GM13976 (cell line): ENCODE data around the gene YTHDC2.
"Not testable (repeated sequence)": the region's sequence is repeated elsewhere in the genome, so short reads cannot be mapped to it uniquely, and the experiment has no call there.

Source experiments
- DNase-seq: peaks from one replicate; pipeline ENCODE4 v3.0.0; 2012; ENCODE audit warnings: low spot score
- in situ Hi-C: fragments of 300-500 bp; cut with MboI; formaldehyde crosslinking; loops from one replicate; pipeline ENCODE4 v1.12.0; 2022; ENCODE audit warnings: low sequenced_read_pairs, mixed read lengths, inconsistent platforms; ENCODE audit not compliant: unreplicated experiment
- TF ChIP-seq, protein P1 (sequence below): IDR thresholded peaks from 2 replicates; pipeline ENCODE4 v1.5.1; 2012; ENCODE audit warnings: borderline replicate concordance, mild to moderate bottlenecking; ENCODE audit not compliant: insufficient read depth; ENCODE audit errors: extremely low read depth, missing control alignments, control extremely low read depth

The YTHDC2 gene

DNA sequence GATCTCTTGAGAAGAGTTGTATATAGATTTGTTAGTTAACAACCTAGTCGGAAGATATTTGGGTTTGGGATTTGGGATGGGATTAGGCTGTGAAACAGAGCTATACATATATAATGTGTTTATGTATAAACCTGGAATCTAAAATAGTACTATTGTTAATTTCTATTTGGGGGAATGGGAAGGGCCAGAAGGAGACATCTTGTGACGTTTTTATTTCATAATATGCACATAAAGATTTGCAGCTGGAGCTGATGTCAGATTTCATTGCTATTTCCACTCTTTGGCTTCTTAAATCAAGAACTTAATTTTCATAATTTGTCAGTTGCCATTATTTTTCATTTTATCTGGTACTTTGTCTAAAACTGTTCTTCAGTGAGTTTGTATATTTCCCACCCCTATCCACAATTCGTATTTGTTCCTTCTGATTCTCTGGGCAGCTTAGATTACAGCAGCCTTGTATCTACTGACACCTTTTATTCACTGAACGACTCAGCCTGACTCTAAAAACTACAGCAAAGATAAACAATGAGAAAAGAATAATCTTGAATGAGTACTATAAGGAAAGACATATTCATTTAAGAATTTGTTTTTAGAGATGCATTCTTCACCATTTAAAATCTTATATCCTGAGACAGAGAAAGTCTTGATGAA, 86.9 kb downstream of the YTHDC2 start:
- TF ChIP-seq, protein P1, sequence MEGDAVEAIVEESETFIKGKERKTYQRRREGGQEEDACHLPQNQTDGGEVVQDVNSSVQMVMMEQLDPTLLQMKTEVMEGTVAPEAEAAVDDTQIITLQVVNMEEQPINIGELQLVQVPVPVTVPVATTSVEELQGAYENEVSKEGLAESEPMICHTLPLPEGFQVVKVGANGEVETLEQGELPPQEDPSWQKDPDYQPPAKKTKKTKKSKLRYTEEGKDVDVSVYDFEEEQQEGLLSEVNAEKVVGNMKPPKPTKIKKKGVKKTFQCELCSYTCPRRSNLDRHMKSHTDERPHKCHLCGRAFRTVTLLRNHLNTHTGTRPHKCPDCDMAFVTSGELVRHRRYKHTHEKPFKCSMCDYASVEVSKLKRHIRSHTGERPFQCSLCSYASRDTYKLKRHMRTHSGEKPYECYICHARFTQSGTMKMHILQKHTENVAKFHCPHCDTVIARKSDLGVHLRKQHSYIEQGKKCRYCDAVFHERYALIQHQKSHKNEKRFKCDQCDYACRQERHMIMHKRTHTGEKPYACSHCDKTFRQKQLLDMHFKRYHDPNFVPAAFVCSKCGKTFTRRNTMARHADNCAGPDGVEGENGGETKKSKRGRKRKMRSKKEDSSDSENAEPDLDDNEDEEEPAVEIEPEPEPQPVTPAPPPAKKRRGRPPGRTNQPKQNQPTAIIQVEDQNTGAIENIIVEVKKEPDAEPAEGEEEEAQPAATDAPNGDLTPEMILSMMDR = no peak
- in situ Hi-C loops = loop anchor here (25.0 kb wide), 1 partner anchor 263 kb away; no protein-coding TSS in a partner anchor
- DNase-seq = no peak

DNA sequence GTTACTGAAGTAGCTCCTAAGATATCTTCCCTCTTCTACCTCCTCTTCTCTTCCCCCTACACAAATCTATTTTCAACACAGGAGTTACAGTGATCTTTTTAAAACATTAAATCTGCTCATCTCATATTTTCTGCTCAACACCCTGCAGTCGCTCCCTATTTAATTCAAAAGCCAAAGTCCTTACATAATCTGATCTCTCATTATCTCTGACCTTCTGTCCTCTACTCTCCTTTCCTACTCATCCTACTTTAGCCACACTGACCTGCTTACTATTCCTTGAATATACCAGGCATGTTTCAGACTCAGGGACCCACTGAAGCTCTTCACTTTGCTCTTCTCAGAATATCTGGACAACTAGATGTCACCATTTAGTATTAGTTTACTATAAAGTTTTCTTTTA, 87.9 kb downstream of the YTHDC2 start:
- in situ Hi-C loops = loop anchor here (25.0 kb wide), 1 partner anchor 264 kb away; no protein-coding TSS in a partner anchor
- TF ChIP-seq, protein P1 = no peak

DNA sequence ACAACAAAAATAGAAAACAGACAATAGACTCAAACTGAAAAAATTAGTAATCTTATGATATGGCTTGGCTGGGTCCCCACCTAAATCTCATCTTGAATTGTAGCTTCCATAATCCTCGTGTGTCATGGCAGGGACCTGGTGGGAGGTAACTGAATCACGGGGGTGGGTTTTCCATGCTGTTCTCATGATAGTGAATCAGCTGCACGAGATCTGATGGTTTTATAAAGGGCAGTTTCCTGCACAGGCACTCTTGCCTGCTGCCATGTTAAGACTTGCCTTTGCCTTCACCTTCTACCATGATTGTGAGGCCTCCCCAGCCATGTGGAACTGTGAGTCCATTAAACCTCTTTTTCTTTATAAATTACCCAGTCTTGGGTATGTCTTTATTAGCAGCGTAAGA, 89.8 kb downstream of the YTHDC2 start:
- not testable (repeated sequence) for DNase-seq
- in situ Hi-C loops = loop anchor here (25.0 kb wide), 1 partner anchor 266 kb away; no protein-coding TSS in a partner anchor

More for the DNA sequence above, 87.9 kb downstream of the YTHDC2 start:
- DNase-seq = no peak

DNA sequence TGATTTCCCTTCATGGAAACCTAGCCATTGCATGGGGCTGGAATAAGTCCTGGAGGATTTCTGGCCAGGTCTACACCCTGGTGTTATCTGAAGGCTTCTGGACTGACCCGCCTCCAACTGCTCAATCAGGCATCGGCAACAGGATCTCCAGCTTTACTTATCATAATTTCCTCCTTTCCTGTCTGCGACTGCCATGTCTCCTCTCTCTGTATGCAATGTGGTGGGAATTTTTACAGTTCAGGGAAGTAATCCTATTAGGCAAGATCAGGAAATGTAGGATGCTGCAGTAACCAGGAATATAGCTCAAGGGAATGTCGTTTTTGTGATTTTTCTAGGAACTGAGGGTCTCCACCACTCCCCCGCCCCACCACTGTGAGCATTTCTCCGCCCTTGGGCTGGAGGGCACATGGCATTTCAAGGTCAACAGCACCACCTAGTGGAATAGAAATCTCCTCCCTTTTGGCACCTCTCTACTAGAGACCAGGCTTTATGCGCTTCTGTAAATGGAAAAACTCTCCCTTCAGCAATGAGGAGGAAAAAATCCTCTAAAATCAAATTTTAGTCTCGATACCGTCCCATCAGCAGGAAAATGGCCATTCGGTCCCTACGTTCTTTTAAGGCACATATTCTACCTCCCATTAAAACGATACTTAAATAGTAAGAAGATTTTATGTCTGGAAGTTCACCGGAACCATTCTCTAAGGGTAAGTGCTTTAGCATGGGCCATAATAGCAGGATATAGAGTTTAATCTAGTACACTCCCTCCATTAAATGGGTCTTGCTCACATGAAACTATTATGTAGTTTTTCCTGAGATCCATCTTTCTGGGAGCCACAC, 93.0 kb downstream of the YTHDC2 start:
- peak; percentile 25 for DNase-seq
- in situ Hi-C loops = loop anchor here (25.0 kb wide), 1 partner anchor 269 kb away; no protein-coding TSS in a partner anchor
- TF ChIP-seq, protein P1 = peak; percentile 58

DNA sequence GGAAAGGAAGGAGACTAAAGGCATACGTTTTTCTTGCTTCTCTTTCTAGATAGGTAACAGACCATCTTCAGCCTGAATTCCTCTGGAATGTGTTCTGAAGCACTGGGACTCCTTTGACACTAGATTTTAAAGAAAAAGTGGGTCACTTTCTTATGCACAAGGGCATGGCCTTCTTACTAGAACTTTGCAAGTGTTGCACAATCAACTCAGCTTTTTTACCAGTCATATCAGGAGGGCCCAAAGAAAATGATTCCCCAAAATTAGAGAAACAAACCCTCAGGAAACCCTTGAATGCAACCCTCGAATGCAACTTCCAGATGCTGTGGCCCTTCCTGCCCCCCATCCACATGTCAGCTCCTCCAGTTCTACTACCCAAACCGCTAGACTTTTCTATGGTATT, 93.9 kb downstream of the YTHDC2 start:
- TF ChIP-seq, protein P1 = no peak
- in situ Hi-C loops = loop anchor here (25.0 kb wide), 1 partner anchor 270 kb away; no protein-coding TSS in a partner anchor
- DNase-seq = no peak

DNA sequence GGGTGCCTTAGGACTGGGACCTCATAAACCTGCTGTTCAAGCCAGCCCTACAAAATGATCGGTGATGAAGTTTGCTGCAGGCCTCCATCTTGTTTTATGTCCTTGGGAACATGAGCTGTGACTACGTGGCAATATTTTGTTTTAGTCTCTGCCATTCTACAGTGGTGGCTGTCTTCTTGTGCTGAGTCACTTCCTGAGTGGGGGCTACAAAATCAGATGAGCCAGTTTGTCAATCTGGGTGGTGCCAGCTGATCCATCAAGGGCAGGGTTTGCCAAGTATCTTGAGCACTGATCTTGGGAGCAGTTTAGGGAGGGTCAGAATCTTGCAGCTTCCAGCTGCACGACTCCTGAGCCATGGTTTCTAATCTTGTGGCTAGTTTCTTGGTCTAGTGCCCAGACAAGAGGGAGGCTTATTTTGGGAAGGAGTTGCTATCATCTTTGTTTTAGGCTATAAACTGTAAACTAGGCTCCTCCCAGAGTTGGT, 94.7 kb downstream of the YTHDC2 start:
- TF ChIP-seq, protein P1 = no peak
- in situ Hi-C loops = loop anchor here (25.0 kb wide), 1 partner anchor 271 kb away; no protein-coding TSS in a partner anchor

More for the DNA sequence above, 94.7 kb downstream of the YTHDC2 start:
- DNase-seq = no peak
